DOHH2 (cell line): Measurements from ENCODE around the gene AGK.

Experiments
- CTCF ChIP-seq: fragments of 200-600 bp; sonication (generic); IDR thresholded peaks from one replicate; pipeline ENCODE4 v1.5.1; 2014; ENCODE audit warnings: antibody characterized with exemption, mild to moderate bottlenecking, low read depth, low read length; ENCODE audit not compliant: poor library complexity, severe bottlenecking
- EZH2phosphoT487 ChIP-seq: fragments of 200-600 bp; sonication (generic); IDR thresholded peaks from 2 replicates; pipeline ENCODE4 v1.6.1; 2017; ENCODE audit warnings: borderline replicate concordance, mild to moderate bottlenecking, antibody characterized with exemption, low read length, moderate library complexity, mixed read lengths

GRCh38 chr7:141640239-141640840 lies 89.1 kb downstream of the AGK start:
- TF ChIP-seq CTCF: no peak
- TF ChIP-seq EZH2phosphoT487: no peak
